PC-3 (cell line): ENCODE data around the gene PCNT.

Experiments
- CTCF ChIP-seq: fragments of 300-600 bp; sonication (generic); conservative IDR thresholded peaks from 2 replicates; pipeline ENCODE4 v1.5.1; 2017; ENCODE audit warnings: antibody characterized with exemption, low read depth, mild to moderate bottlenecking, low read length
- EZH2 ChIP-seq: fragments of 300-600 bp; sonication (generic); IDR thresholded peaks from one replicate; pipeline ENCODE4 v1.6.1; 2017; ENCODE audit warnings: antibody characterized with exemption, mild to moderate bottlenecking, low read length; ENCODE audit not compliant: unreplicated experiment

- TF ChIP-seq CTCF (no peak), EZH2 (no peak)
These were observed 20.4 kb downstream of the PCNT start for GRCh38 chr21:46344219-46344915.
